H1 (cell line): ENCODE data around the gene GTF2E1. TPM values are rescaled to one million over a fixed set of nuclear protein-coding genes. Genes with fewer than 3 reads are reported as not detected.

ENCODE experiments used
- GABPA ChIP-seq: IDR thresholded peaks from 2 replicates; pipeline ENCODE4 v1.6.1; 2011; ENCODE audit warnings: mild to moderate bottlenecking, low read length, moderate library complexity, borderline replicate concordance; ENCODE audit not compliant: insufficient read depth
- TAF1 ChIP-seq: IDR thresholded peaks from 2 replicates; pipeline ENCODE4 v1.6.1; 2011; ENCODE audit warnings: mild to moderate bottlenecking, low read depth, low read length
- polyA plus RNA-seq, 7 experiments: library from polyadenylated mRNA; depleted of rRNA in 3 of 7; stranded (reverse) in 5 of 7; unstranded in 2 of 7; fragments of >200 nt in 5 of 7; fragments of 200-250 nt in 2 of 7; gene quantifications; 1 replicate in 5 of 7; 2 replicates in 1 of 7; 4 replicates in 1 of 7; pipeline versions ENCODE4 v1.2.1 to v1.2.3, GENCODE V29; 2011 to 2013; ENCODE audit warnings: missing spikeins in 2 of 7, mixed read lengths in 2 of 7
- total RNA-seq: library from RNA; stranded (reverse); fragmentation: NEBNext Ultra II Directional; extraction: Animal tissue kit (Norgen Biotek cat#: 25700); gene quantifications from 2 replicates; pipeline ENCODE4 v1.2.1, GENCODE V29; 2021

Gene GTF2E1
- total and polyA plus RNA-seq, 2 of the 8 experiments (the other 6 are each of a cell fraction or from before 2014, with no cell fraction given): 37.4 to 73.3 TPM

- TF ChIP-seq GABPA (no peak), TAF1 (no peak)
These were observed 60.4 kb downstream of the GTF2E1 start (continued) for GRCh38 chr3:120802916-120803315.
